Osteoblast (primary cell): ENCODE results near the gene SLC35E4. TPM values are rescaled to one million over a fixed set of nuclear protein-coding genes. Genes with fewer than 3 reads are reported as not detected.
A peak's percentile ranks its signal among the peaks of the same experiment; 100 is the strongest.

ENCODE experiments used
- DNase-seq: peaks from one replicate; pipeline ENCODE4 v3.0.0; 2011; ENCODE audit warnings: low spot score, mixed read lengths; ENCODE audit not compliant: insufficient read length; ENCODE audit errors: missing footprints
- H2AFZ ChIP-seq: 2 replicates; pipeline ENCODE4 v1.6.0; 2011; ENCODE audit warnings: mild to moderate bottlenecking, low read length
- H3K27ac ChIP-seq: 2 replicates; pipeline ENCODE4 v1.5.1; 2011; ENCODE audit warnings: mild to moderate bottlenecking, low read depth, low read length, moderate library complexity
- H3K27me3 ChIP-seq: 2 replicates; pipeline ENCODE4 v1.6.0; 2012; ENCODE audit warnings: mild to moderate bottlenecking, control low read depth, inconsistent platforms, low read length, moderate library complexity; ENCODE audit not compliant: insufficient read depth
- H3K36me3 ChIP-seq: 2 replicates; pipeline ENCODE4 v1.5.1; 2011; ENCODE audit warnings: mild to moderate bottlenecking, low read length, control low read depth, moderate library complexity; ENCODE audit not compliant: insufficient read depth
- H3K4me1 ChIP-seq: 2 replicates; pipeline ENCODE4 v1.5.1; 2011; ENCODE audit warnings: mild to moderate bottlenecking, low read length, control low read depth, moderate library complexity; ENCODE audit not compliant: insufficient read depth
- H3K4me2 ChIP-seq: 2 replicates; pipeline ENCODE4 v1.6.0; 2011; ENCODE audit warnings: mild to moderate bottlenecking, low read length; ENCODE audit not compliant: insufficient read depth
- H3K4me3 ChIP-seq: fragments of 200-600 bp; sonication (generic); 3 replicates; pipeline ENCODE4 v1.5.1; 2012; ENCODE audit warnings: mild to moderate bottlenecking, low read length, inconsistent platforms; ENCODE audit not compliant: insufficient read depth
- H3K79me2 ChIP-seq: 2 replicates; pipeline ENCODE4 v1.6.0; 2012; ENCODE audit warnings: mild to moderate bottlenecking, low read length, control low read depth, inconsistent platforms; ENCODE audit not compliant: insufficient read depth
- H3K9me3 ChIP-seq: 2 replicates; pipeline ENCODE4 v1.5.1; 2011; ENCODE audit warnings: low read depth, low read length, control low read depth
- H4K20me1 ChIP-seq: 2 replicates; pipeline ENCODE4 v1.6.0; 2012; ENCODE audit warnings: mild to moderate bottlenecking, low read length, control low read depth; ENCODE audit not compliant: insufficient read depth
- total RNA-seq: library from RNA; depleted of rRNA; stranded (reverse); fragments of >200 nt; gene quantifications from 2 replicates; pipeline ENCODE4 v1.2.3, GENCODE V29; 2012
- TF ChIP-seq, protein P1 (sequence below): IDR thresholded peaks from 2 replicates; pipeline ENCODE4 v1.5.1; 2011; ENCODE audit warnings: mild to moderate bottlenecking, low read depth, low read length, moderate library complexity; ENCODE audit errors: extremely low read depth

The SLC35E4 gene
- total RNA-seq, 1 donor = 13.0 TPM

DNA sequence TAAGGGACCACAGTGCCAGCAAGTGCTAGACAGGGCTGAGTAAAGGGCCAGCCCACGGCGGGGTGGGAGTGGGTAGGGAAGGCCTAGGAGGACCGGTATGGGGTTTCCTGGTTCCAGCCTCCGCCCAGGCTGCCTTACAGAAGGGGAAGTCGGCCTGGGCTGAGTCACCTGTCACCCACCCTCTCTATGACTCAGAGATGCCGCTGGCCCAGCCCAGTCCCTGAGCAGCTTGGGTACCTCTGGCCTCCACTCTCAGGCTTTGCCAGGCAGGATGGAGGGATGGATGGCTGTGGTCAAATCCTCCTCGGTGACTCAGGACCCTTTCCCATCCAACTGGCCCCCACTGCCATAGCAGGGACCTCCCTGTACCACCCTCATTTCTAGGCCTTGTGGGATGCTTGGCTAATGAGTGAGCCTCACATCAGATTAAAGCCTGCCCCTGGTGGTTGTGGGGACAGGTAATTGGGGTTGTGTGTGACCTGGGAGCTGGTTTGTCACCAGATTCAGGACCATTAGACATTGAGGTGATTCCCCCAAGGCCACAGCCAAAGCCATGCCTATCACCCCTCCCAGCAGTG is 13.9 kb downstream of the SLC35E4 start:
- H3K36me3 ChIP-seq = peaks cover 3% of the 10 kb centered on the region
- TF ChIP-seq, protein P1, sequence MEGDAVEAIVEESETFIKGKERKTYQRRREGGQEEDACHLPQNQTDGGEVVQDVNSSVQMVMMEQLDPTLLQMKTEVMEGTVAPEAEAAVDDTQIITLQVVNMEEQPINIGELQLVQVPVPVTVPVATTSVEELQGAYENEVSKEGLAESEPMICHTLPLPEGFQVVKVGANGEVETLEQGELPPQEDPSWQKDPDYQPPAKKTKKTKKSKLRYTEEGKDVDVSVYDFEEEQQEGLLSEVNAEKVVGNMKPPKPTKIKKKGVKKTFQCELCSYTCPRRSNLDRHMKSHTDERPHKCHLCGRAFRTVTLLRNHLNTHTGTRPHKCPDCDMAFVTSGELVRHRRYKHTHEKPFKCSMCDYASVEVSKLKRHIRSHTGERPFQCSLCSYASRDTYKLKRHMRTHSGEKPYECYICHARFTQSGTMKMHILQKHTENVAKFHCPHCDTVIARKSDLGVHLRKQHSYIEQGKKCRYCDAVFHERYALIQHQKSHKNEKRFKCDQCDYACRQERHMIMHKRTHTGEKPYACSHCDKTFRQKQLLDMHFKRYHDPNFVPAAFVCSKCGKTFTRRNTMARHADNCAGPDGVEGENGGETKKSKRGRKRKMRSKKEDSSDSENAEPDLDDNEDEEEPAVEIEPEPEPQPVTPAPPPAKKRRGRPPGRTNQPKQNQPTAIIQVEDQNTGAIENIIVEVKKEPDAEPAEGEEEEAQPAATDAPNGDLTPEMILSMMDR = peak; percentile 17
- no peaks in the 10 kb centered on the region for H3K9me3 ChIP-seq
- peaks cover 12% of the 10 kb centered on the region for H3K4me1 ChIP-seq
- H4K20me1 ChIP-seq = no peaks in the 10 kb centered on the region
- peaks cover 27% of the 10 kb centered on the region for H3K79me2 ChIP-seq
- H3K4me3 ChIP-seq = no peak overlapping the region
- H2AFZ ChIP-seq = peak overlapping the region; percentile 38
- peak overlapping the region; percentile 30 for H3K4me2 ChIP-seq
- H3K27me3 ChIP-seq = no peaks in the 10 kb centered on the region
- H3K27ac ChIP-seq = peak overlapping the region; percentile 64
- DNase-seq = peak; percentile 94

DNA sequence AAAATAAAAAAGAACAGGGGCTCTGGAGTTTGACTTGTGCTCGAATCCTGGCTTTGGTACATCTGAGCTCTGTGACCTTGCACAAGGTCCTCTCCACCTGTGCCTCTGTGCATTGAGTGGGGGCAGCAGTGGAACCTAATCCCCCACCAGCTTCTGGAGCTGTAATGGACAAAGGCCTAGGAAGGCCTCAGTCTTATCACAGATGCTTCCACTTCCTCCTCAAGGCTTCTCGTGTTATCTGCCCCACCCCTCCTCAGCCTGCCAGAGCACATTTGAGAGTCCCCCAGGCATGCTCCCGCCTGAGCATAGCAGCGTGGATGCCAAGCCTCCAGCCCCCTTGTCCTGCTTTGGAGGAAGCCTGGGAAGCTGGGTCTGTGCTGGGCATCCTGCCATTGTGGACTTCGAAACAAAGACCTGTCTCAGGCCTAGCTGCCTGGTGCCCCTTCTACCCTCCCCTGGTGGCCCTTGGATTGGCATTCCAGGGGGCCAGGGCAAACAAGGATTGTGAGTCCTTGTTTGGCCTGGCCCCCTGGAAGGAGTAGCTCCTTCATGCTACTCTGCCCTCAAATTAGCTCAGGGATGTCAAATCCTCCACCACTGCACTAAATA is 15.0 kb downstream of the SLC35E4 start:
- peaks cover 18% of the 10 kb centered on the region for H3K79me2 ChIP-seq
- no peak overlapping the region for H3K4me3 ChIP-seq
- H3K27ac ChIP-seq = no peak overlapping the region
- no peaks in the 10 kb centered on the region for H3K9me3 ChIP-seq
- DNase-seq = no peak
- H3K4me1 ChIP-seq = peaks cover 11% of the 10 kb centered on the region
- no peaks in the 10 kb centered on the region for H3K27me3 ChIP-seq
- H3K4me2 ChIP-seq = no peak overlapping the region
- H4K20me1 ChIP-seq = no peaks in the 10 kb centered on the region
- TF ChIP-seq, protein P1 = no peak
- peaks cover 3% of the 10 kb centered on the region for H3K36me3 ChIP-seq
- no peak overlapping the region for H2AFZ ChIP-seq

DNA sequence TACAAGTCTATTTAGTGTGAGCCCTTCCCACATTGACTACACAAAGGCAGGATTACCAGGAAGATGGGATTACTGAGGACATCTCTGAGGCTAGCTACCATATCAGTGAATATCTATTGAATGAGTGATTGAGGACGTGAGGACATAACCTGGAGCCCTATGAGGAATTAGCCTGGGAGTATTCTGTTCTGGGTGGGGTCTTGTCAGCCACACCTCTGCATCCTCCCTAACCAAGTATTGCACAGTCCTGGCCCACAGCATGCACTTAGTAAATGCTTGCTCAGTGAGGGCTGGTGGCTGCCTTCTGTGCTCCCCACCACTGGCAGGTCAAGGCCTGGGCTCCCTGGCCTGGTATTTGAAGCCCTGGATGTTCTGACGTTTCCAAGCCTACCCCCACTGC is 17.3 kb downstream of the SLC35E4 start:
- no peaks in the 10 kb centered on the region for H3K79me2 ChIP-seq
- H3K27me3 ChIP-seq = no peaks in the 10 kb centered on the region
- TF ChIP-seq, protein P1 = no peak
- peaks cover 11% of the 10 kb centered on the region for H3K4me1 ChIP-seq
- H3K36me3 ChIP-seq = no peaks in the 10 kb centered on the region
- no peak overlapping the region for H2AFZ ChIP-seq
- DNase-seq = no peak
- no peak overlapping the region for H3K4me3 ChIP-seq
- H4K20me1 ChIP-seq = no peaks in the 10 kb centered on the region
- H3K27ac ChIP-seq = no peak overlapping the region
- H3K4me2 ChIP-seq = no peak overlapping the region
- no peaks in the 10 kb centered on the region for H3K9me3 ChIP-seq

DNA sequence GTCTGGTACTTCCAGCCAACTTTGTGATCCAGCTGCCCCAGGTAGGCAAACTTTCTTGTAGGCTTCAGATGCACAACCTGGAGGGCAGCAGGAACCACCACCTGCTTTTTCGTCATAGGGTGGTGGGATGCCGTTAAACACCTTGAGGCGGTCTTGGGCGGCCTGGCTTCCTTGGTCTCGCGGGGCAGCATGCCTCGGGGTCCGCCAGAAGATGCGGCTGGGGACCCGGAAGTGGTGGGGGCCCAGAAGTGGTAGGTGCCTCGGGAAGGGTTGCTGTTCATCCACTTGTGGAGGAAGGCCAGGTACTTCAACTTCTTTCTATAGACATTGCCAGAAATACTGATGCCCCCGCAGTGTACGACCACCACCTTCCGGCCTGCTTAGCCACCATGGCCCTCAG is 18.8 kb downstream of the SLC35E4 start:
- DNase-seq = no peak
- Histone ChIP-seq H3K4me3 (no peak overlapping the region), H3K9me3 (no peaks in the 10 kb centered on the region), H4K20me1 (no peaks in the 10 kb centered on the region), H3K36me3 (no peaks in the 10 kb centered on the region), H3K27me3 (no peaks in the 10 kb centered on the region), H3K79me2 (no peaks in the 10 kb centered on the region), H3K4me2 (no peak overlapping the region), H2AFZ (no peak overlapping the region), H3K4me1 (peaks cover 5% of the 10 kb centered on the region), H3K27ac (no peak overlapping the region)
- TF ChIP-seq, protein P1 = no peak
